Endothelial cell of umbilical vein (primary cell): ENCODE results near the gene PRDM16. TPM values are rescaled to one million over a fixed set of nuclear protein-coding genes. Genes with fewer than 3 reads are reported as not detected.
"Not testable (repeated sequence)": the region's sequence is repeated elsewhere in the genome, so short reads cannot be mapped to it uniquely, and the experiment has no call there.

Source experiments
- BruUV-seq: library from RNA; stranded (reverse); fragments of 400-500 nt; replicated peaks from 2 replicates; lab custom pipeline; 2021; lab: Mats Ljungman, UMichigan
- CTCF ChIA-PET: fragments of 300-600, 350-600 bp; sonication (Branson Sonifier 250); formaldehyde crosslinking; loops from one replicate; lab custom pipeline; 2021; ENCODE audit warnings: antibody characterized with exemption, inconsistent platforms; lab: Charles Lee
- POLR2A ChIA-PET: fragments of 300-600, 350-600 bp; sonication (Branson Sonifier 250); formaldehyde crosslinking; loops from one replicate; lab custom pipeline; 2021; ENCODE audit warnings: antibody characterized with exemption, inconsistent platforms; lab: Charles Lee
- DNase-seq: peaks from one replicate; pipeline ENCODE4 v3.0.0-alpha.2; 2011; ENCODE audit warnings: low read depth, low spot score
- FAIRE-seq: peaks from 2 replicates; lab custom pipeline; 2011; peaks lifted over from hg19 to GRCh38; lab: Jason Lieb, UNC
- H2AFZ ChIP-seq: 2 replicates; pipeline ENCODE4 v1.6.0; 2012; ENCODE audit warnings: low read depth, low read length, control low read depth, inconsistent platforms
- H3K27ac ChIP-seq: 2 replicates; pipeline ENCODE4 v1.5.1; 2011; ENCODE audit warnings: low read depth, mild to moderate bottlenecking, control low read depth, low read length, moderate library complexity; ENCODE audit not compliant: insufficient read depth
- H3K27me3 ChIP-seq, 2 experiments: 2 replicates each; pipeline versions ENCODE4 v1.6.0 to v1.6.1; 2011; ENCODE audit warnings: low read length in 2 of 2, mixed read lengths in 1 of 2; ENCODE audit not compliant: control insufficient read depth in 2 of 2, insufficient read depth in 2 of 2
- H3K36me3 ChIP-seq, 2 experiments: 2 replicates in 1 of 2; 3 replicates in 1 of 2; pipeline ENCODE4 v1.5.1; 2011; ENCODE audit warnings: low read length in 2 of 2, mild to moderate bottlenecking in 1 of 2, moderate library complexity in 1 of 2; ENCODE audit not compliant: control insufficient read depth in 2 of 2, insufficient read depth in 2 of 2; ENCODE audit errors: extremely low read depth in 1 of 2
- H3K4me1 ChIP-seq: 3 replicates; pipeline ENCODE4 v1.5.1; 2011; ENCODE audit warnings: mild to moderate bottlenecking, low read length; ENCODE audit not compliant: control insufficient read depth, insufficient read depth; ENCODE audit errors: extremely low read depth
- H3K4me2 ChIP-seq: 2 replicates; pipeline ENCODE4 v1.6.1; 2011; ENCODE audit warnings: low read length, control low read depth, mixed read lengths; ENCODE audit not compliant: insufficient read depth
- H3K4me3 ChIP-seq, 3 experiments: fragments of 200-600 bp in 1 of 3; sonication (generic), shearing (Covaris generic) in 1 of 3; replicated peaks in 1 of 3; 2 replicates each; pipeline ENCODE4 v1.5.1; 2011 to 2016; ENCODE audit warnings: control low read depth in 3 of 3, low read length in 3 of 3, mild to moderate bottlenecking in 2 of 3, inconsistent platforms in 1 of 3, low read depth in 1 of 3, moderate library complexity in 1 of 3; ENCODE audit not compliant: insufficient read depth in 1 of 3
- H3K79me2 ChIP-seq: 2 replicates; pipeline ENCODE4 v1.6.0; 2012; ENCODE audit warnings: low read length, inconsistent platforms; ENCODE audit not compliant: control insufficient read depth, insufficient read depth
- H3K9ac ChIP-seq: replicated peaks from 2 replicates; pipeline ENCODE3; 2011; ENCODE audit warnings: low read length, control low read depth; ENCODE audit not compliant: insufficient read depth; ENCODE audit errors: extremely low read depth
- H3K9me1 ChIP-seq: replicated peaks from 3 replicates; pipeline ENCODE4 v1.6.0; 2011; ENCODE audit warnings: mild to moderate bottlenecking, low read length; ENCODE audit not compliant: control insufficient read depth, insufficient read depth; ENCODE audit errors: extremely low read depth
- H3K9me3 ChIP-seq: replicated peaks from 2 replicates; pipeline ENCODE4 v1.5.1; 2012; ENCODE audit warnings: low read length, inconsistent platforms; ENCODE audit not compliant: control insufficient read depth, insufficient read depth
- H4K20me1 ChIP-seq: replicated peaks from 2 replicates; pipeline ENCODE3; 2011; ENCODE audit warnings: mild to moderate bottlenecking, low read length; ENCODE audit not compliant: control insufficient read depth, insufficient read depth; ENCODE audit errors: extremely low read depth
- EZH2 ChIP-seq: IDR thresholded peaks from 2 replicates; pipeline ENCODE4 v1.6.1; 2012; ENCODE audit warnings: borderline replicate concordance, low read depth, mild to moderate bottlenecking, moderate library complexity, low read length, inconsistent platforms; ENCODE audit not compliant: severe bottlenecking
- FOS ChIP-seq: IDR thresholded peaks from 2 replicates; pipeline ENCODE4 v1.6.1; 2011; ENCODE audit warnings: mild to moderate bottlenecking, low read length, moderate library complexity, borderline replicate concordance; ENCODE audit not compliant: insufficient read depth
- GATA2 ChIP-seq: IDR thresholded peaks from 2 replicates; pipeline ENCODE4 v1.7.0; 2011; ENCODE audit warnings: low read depth, mild to moderate bottlenecking, moderate library complexity, mixed read lengths, low read length; ENCODE audit not compliant: insufficient read length, insufficient read depth
- JUN ChIP-seq: IDR thresholded peaks from 2 replicates; pipeline ENCODE4 v1.6.1; 2011; ENCODE audit warnings: borderline replicate concordance, low read depth; ENCODE audit not compliant: insufficient read length, insufficient read depth
- MYC ChIP-seq: IDR thresholded peaks from one replicate; pipeline ENCODE4 v1.6.1; 2011; ENCODE audit warnings: mild to moderate bottlenecking, low read depth, low read length
- POLR2A ChIP-seq: IDR thresholded peaks from 2 replicates; pipeline ENCODE4 v1.6.1; 2012; ENCODE audit warnings: low read depth, mild to moderate bottlenecking, control low read depth, low read length
- POLR2AphosphoS5 ChIP-seq: IDR thresholded peaks from 2 replicates; pipeline ENCODE4 v1.6.1; 2012; ENCODE audit warnings: low read depth, mild to moderate bottlenecking, control low read depth, low read length, moderate library complexity; ENCODE audit not compliant: insufficient read depth
- dilution Hi-C: fragments of 300-500 bp; cut with MboI; formaldehyde crosslinking; loops from one replicate; pipeline ENCODE4 v1.15.0; 2019; ENCODE audit warnings: low sequenced_read_pairs; ENCODE audit not compliant: extremely low pct_ligation_motif_present
- intact Hi-C: fragments of 100-400 bp; cut with micrococcal nuclease; formaldehyde crosslinking; loops from one replicate; pipeline ENCODE4 v1.10.0; 2022
- polyA plus RNA-seq, 4 experiments: library from polyadenylated mRNA; depleted of rRNA in 3 of 4; stranded (reverse) in 3 of 4; unstranded in 1 of 4; fragments of >200 nt; gene quantifications; 2 replicates each; pipeline versions ENCODE4 v1.2.1 to v1.2.3, GENCODE V29; 2011 to 2012; ENCODE audit warnings: missing spikeins in 1 of 4
- total RNA-seq: library from RNA; stranded (reverse); gene quantifications from 2 replicates; pipeline ENCODE4 v1.2.3, GENCODE V29; 2021
- TF ChIP-seq, protein P1 (sequence below), 2 donors: IDR thresholded peaks; 1 replicate in 1 of 2; 2 replicates in 1 of 2; pipeline ENCODE4 v1.5.1; 2011; ENCODE audit warnings: low read length in 2 of 2, mild to moderate bottlenecking in 2 of 2, moderate library complexity in 2 of 2, control low read depth in 1 of 2, inconsistent platforms in 1 of 2, low read depth in 1 of 2; ENCODE audit not compliant: insufficient read depth in 1 of 2; ENCODE audit errors: extremely low read depth in 1 of 2
- TF ChIP-seq, protein P2 (sequence below): IDR thresholded peaks from 2 replicates; pipeline ENCODE4 v1.6.1; 2011; ENCODE audit not compliant: insufficient read depth, insufficient read length

PRDM16 gene
- total and polyA plus RNA-seq, 2 donors (not counting 3 experiments of a cell fraction or from before 2014, with no cell fraction given), result not detected

DNA sequence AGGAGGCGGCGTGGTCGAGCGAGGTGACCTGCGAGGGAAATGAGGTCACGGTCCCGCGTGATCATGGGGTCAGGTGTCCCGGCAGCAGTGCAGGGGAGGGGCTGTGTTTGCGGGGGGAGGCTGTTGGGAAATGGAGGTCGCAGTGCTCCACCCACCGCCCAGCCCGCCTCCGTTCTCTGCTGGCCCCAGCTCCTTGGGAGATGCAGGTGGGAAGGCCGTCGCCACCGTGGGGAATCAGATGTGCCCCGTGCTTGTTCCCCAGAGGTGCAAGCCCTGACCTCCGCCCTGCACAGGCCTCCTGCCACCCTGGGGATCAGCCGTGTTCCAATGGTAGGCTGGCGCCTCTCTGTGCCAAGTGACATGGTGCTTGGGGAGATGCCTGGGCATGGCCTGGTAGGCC is 95.7 kb downstream of the PRDM16 start:
- Histone ChIP-seq H3K9ac (no peak overlapping the region), H4K20me1 (no peaks in the 10 kb centered on the region), H3K36me3 (no peaks in the 10 kb centered on the region), H3K4me1 (no peaks in the 10 kb centered on the region), H3K27ac (no peak overlapping the region), H3K4me2 (no peak overlapping the region), H3K79me2 (no peaks in the 10 kb centered on the region), H3K9me1 (no peaks in the 10 kb centered on the region), H3K4me3 (no peak overlapping the region), H2AFZ (no peak overlapping the region), H3K9me3 (no peaks in the 10 kb centered on the region), H3K27me3 (no peaks in the 10 kb centered on the region)
- dilution Hi-C loops, result no loop called here
- POLR2A ChIA-PET, result no interaction called here
- CTCF ChIA-PET, result no interaction called here
- FAIRE-seq (no peak), DNase-seq (no peak)
- no peak for TF ChIP-seq EZH2
- TF ChIP-seq GATA2, result no peak
- TF ChIP-seq POLR2AphosphoS5, result no peak
- no peak for TF ChIP-seq JUN
- TF ChIP-seq, protein P1, sequence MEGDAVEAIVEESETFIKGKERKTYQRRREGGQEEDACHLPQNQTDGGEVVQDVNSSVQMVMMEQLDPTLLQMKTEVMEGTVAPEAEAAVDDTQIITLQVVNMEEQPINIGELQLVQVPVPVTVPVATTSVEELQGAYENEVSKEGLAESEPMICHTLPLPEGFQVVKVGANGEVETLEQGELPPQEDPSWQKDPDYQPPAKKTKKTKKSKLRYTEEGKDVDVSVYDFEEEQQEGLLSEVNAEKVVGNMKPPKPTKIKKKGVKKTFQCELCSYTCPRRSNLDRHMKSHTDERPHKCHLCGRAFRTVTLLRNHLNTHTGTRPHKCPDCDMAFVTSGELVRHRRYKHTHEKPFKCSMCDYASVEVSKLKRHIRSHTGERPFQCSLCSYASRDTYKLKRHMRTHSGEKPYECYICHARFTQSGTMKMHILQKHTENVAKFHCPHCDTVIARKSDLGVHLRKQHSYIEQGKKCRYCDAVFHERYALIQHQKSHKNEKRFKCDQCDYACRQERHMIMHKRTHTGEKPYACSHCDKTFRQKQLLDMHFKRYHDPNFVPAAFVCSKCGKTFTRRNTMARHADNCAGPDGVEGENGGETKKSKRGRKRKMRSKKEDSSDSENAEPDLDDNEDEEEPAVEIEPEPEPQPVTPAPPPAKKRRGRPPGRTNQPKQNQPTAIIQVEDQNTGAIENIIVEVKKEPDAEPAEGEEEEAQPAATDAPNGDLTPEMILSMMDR (IDR thresholded peaks at IDR 0.05; ENCODE audit: extremely low read depth in 1 of 2, insufficient read depth in 1 of 2, low read depth in 1 of 2, low read length in 2 of 2), result no peak
- no peak for TF ChIP-seq FOS
- no peak for TF ChIP-seq POLR2A
- TF ChIP-seq MYC, result no peak
- TF ChIP-seq, protein P2, sequence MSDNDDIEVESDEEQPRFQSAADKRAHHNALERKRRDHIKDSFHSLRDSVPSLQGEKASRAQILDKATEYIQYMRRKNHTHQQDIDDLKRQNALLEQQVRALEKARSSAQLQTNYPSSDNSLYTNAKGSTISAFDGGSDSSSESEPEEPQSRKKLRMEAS, result no peak
- intact Hi-C loops, result no loop called here
- no TSS peak for BruUV-seq

DNA sequence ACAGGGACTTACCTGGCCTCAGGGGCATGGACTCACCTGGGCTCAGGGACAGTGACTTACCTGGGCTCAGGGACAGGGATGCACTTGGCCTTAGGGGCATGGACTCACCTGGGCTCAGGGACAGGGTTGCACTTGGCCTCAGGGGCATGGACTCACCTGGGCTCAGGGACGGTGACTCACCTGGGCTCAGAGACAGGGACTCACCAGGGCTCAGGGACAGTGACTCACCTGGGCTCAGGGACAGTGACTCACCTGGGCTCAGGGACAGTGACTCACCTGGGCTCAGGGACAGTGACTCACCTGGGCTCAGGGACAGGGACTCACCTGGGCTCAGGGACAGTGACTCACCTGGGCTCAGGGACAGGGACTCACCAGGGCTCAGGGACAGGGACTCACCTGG is 96.2 kb downstream of the PRDM16 start:
- CTCF ChIA-PET, H3K9me3 ChIP-seq, H3K4me2 ChIP-seq, H3K4me3 ChIP-seq, FAIRE-seq, H3K27me3 ChIP-seq, H2AFZ ChIP-seq, H3K4me1 ChIP-seq, H4K20me1 ChIP-seq, DNase-seq, intact Hi-C loops, H3K9me1 ChIP-seq, H3K36me3 ChIP-seq, H3K79me2 ChIP-seq, H3K9ac ChIP-seq, POLR2A ChIA-PET, H3K27ac ChIP-seq, BruUV-seq, dilution Hi-C loops: not testable (repeated sequence)
